DMS153 (cell line): Measurements from ENCODE around the gene HTR6.

Experiments
- DNase-seq: peaks from one replicate; lab custom pipeline; 2025; lab: John Stamatoyannopoulos, UW

The HTR6 gene

GRCh38 chr1:19720973-19721372 is 56.3 kb downstream of the HTR6 start:
- DNase-seq: no peak

GRCh38 chr1:19723874-19724273 is 59.2 kb downstream of the HTR6 start:
- DNase-seq: no peak

GRCh38 chr1:19725606-19726005 is 60.9 kb downstream of the HTR6 start:
- DNase-seq: no peak

GRCh38 chr1:19728413-19729145 is 63.9 kb downstream of the HTR6 start:
- no peak for DNase-seq

- no peak for DNase-seq
Measured at GRCh38 chr1:19730232-19730631, 65.6 kb downstream of the HTR6 start.
